Spleen (tissue), 11 donors: ENCODE results near the gene RBBP8. TPM values are rescaled to one million over a fixed set of nuclear protein-coding genes. Genes with fewer than 3 reads are reported as not detected.

Experiments
- DNase-seq: peaks from one replicate; pipeline ENCODE4 v3.0.0-alpha.2; 2020
- H3K27ac ChIP-seq, 8 donors: fragments of 200-600 bp; sonication (generic) in 7 of 8; 1 replicate in 4 of 8; 2 replicates in 4 of 8; pipeline versions ENCODE4 v1.5.0 to v1.8.0; 2016 to 2021; ENCODE audit warnings: inconsistent platforms in 4 of 8, mild to moderate bottlenecking in 4 of 8, moderate library complexity in 1 of 8
- H3K27me3 ChIP-seq, 7 donors: fragments of 200-600 bp; sonication (generic) in 6 of 7; replicated peaks in 1 of 7; 1 replicate in 4 of 7; 2 replicates in 3 of 7; pipeline versions ENCODE4 v1.5.0 to v1.8.0; 2016 to 2021; ENCODE audit warnings: inconsistent platforms in 3 of 7, mild to moderate bottlenecking in 1 of 7
- H3K36me3 ChIP-seq, 6 donors: fragments of 200-600 bp; sonication (generic) in 5 of 6; 1 replicate in 4 of 6; 2 replicates in 2 of 6; pipeline versions ENCODE4 v1.5.0 to v1.8.0; 2016 to 2021; ENCODE audit warnings: inconsistent platforms in 2 of 6
- H3K4me1 ChIP-seq, 6 donors: fragments of 200-600 bp; sonication (generic) in 5 of 6; 1 replicate in 3 of 6; 2 replicates in 3 of 6; pipeline versions ENCODE4 v1.5.0 to v1.8.0; 2016 to 2021; ENCODE audit warnings: inconsistent platforms in 3 of 6
- H3K4me3 ChIP-seq, 8 donors: fragments of 200-600 bp; sonication (generic) in 7 of 8; 1 replicate in 4 of 8; 2 replicates in 4 of 8; pipeline versions ENCODE4 v1.5.0 to v1.8.0; 2016 to 2021; ENCODE audit warnings: inconsistent platforms in 4 of 8, mild to moderate bottlenecking in 4 of 8, moderate library complexity in 2 of 8
- H3K9me3 ChIP-seq, 8 donors: fragments of 200-600 bp; sonication (generic) in 7 of 8; 1 replicate in 4 of 8; 2 replicates in 4 of 8; pipeline versions ENCODE4 v1.5.0 to v1.8.0; 2016 to 2021; ENCODE audit warnings: inconsistent platforms in 4 of 8
- CTCF ChIP-seq, 11 experiments: fragments of 200-600 bp in 7 of 11; fragments of 450-650 bp in 4 of 11; sonication (generic) in 4 of 11; IDR thresholded peaks in 8 of 11; conservative IDR thresholded peaks in 3 of 11; 1 replicate in 7 of 11; 2 replicates in 4 of 11; pipeline versions ENCODE4 v1.4.0 to v1.8.0; 2016 to 2021; ENCODE audit warnings: antibody characterized with exemption in 11 of 11, inconsistent platforms in 4 of 11, mild to moderate bottlenecking in 1 of 11
- POLR2A ChIP-seq, 3 donors: fragments of 450-650 bp; IDR thresholded peaks; one replicate each; pipeline ENCODE4 v1.5.1; 2017; ENCODE audit warnings: antibody characterized with exemption in 3 of 3, mild to moderate bottlenecking in 1 of 3
- POLR2AphosphoS5 ChIP-seq, 3 donors: sonication (generic); formaldehyde crosslinking; IDR thresholded peaks; one replicate each; pipeline ENCODE4 v1.5.1; 2017; ENCODE audit warnings: antibody characterized with exemption in 3 of 3
- WGBS, 5 donors: extraction: QIAGEN DNeasy Blood & Tissue Kit in 3 of 5; methylation state at CpG; one replicate each; pipeline versions ENCODE4 v1.1.5 to v1.1.7; 2013 to 2018; 5-methylcytosine and 5-hydroxymethylcytosine counted together
- intact Hi-C: fragments of 100-400 bp; cut with DNase I; formaldehyde crosslinking; loops from one replicate; pipeline ENCODE4 v1.15.0; 2023; ENCODE audit warnings: low total_unique reads
- polyA plus RNA-seq, 3 donors: library from polyadenylated mRNA; stranded (reverse); fragments of 200-250 nt; gene quantifications; one replicate each; pipeline ENCODE4 v1.2.1, GENCODE V29; 2013
- total RNA-seq, 7 donors: library from RNA; depleted of rRNA in 3 of 7; stranded (reverse); fragments of >200 nt in 3 of 7; fragmentation: NEBNext Ultra II Directional in 4 of 7; extraction: Animal tissue kit (Norgen Biotek cat#: 25700) in 4 of 7; gene quantifications; one replicate each; pipeline versions ENCODE4 v1.1.0 to v1.2.1, GENCODE V29; 2016 to 2021
- donor health status: healthy with polysubstance abuse.
- donor health status: DM: no; HTN: no; CAD: no; lungs with moderate emphysema.
- donor health status: DM: no; HTN: no; CAD: no.
- donor health status: Bipolar disorder and iron deficiency.
- donor health status: healthy.
- donor health status: DM: no; HTN: no; CAD: no.
- donor health status: DM: yes; HTN: yes; CAD: no.

Gene RBBP8
- total and polyA plus RNA-seq, 10 donors, result 10.6 to 21.4 (median 16.4) TPM

GRCh38 chr18:22974707-22975106 is 41.6 kb downstream of the RBBP8 start:
- WGBS, 5 donors, result 96 to 99% (median 97%) methylated on average over 5 of the region's 5 CpGs
- Histone ChIP-seq H3K9me3 (no peaks in the 10 kb centered on the region), H3K36me3 (peaks cover 0 to 14% (median 0%) of the 10 kb centered on the region in 6 donors), H3K4me1 (peaks cover 0 to 9% (median 0%) of the 10 kb centered on the region in 6 donors), H3K4me3 (no peak overlapping the region), H3K27me3 (no peaks in the 10 kb centered on the region), H3K27ac (no peak overlapping the region)
- no peak for TF ChIP-seq POLR2AphosphoS5 (IDR thresholded peaks at IDR 0.05)
- TF ChIP-seq CTCF (IDR thresholded peaks at IDR 0.05 in 8 of 11, conservative IDR thresholded peaks at IDR 0.05 in 3 of 11), result no peak
- no peak for TF ChIP-seq POLR2A (IDR thresholded peaks at IDR 0.05)
- no peak for DNase-seq
- intact Hi-C loops, result no loop called here

- no peak for DNase-seq
- Histone ChIP-seq H3K27me3 (no peaks in the 10 kb centered on the region), H3K4me3 (no peak overlapping the region), H3K4me1 (peaks cover 0 to 9% (median 0%) of the 10 kb centered on the region in 6 donors), H3K36me3 (peaks cover 0 to 9% (median 0%) of the 10 kb centered on the region in 6 donors), H3K27ac (no peak overlapping the region), H3K9me3 (no peaks in the 10 kb centered on the region)
- WGBS, 5 donors, result 53 to 70% (median 62%) methylated on average over 1 of the region's 1 CpG
- intact Hi-C loops, result no loop called here
- no peak for TF ChIP-seq POLR2A (IDR thresholded peaks at IDR 0.05)
- TF ChIP-seq POLR2AphosphoS5 (IDR thresholded peaks at IDR 0.05), result no peak
- no peak for TF ChIP-seq CTCF (IDR thresholded peaks at IDR 0.05 in 8 of 11, conservative IDR thresholded peaks at IDR 0.05 in 3 of 11)
Observed at GRCh38 chr18:22975508-22975907, 42.4 kb downstream of the RBBP8 start.

- no peak for DNase-seq
- Histone ChIP-seq H3K4me3 (no peak overlapping the region), H3K36me3 (peaks cover 0 to 20% (median 0%) of the 10 kb centered on the region in 6 donors), H3K27ac (no peak overlapping the region), H3K9me3 (no peaks in the 10 kb centered on the region), H3K27me3 (no peaks in the 10 kb centered on the region), H3K4me1 (peaks cover 0 to 9% (median 0%) of the 10 kb centered on the region in 6 donors)
- 57 to 65% (median 61%) methylated on average over 5 of the region's 5 CpGs for WGBS, 5 donors
- intact Hi-C loops, result no loop called here
- TF ChIP-seq POLR2AphosphoS5 (IDR thresholded peaks at IDR 0.05), result no peak
- no peak for TF ChIP-seq CTCF (IDR thresholded peaks at IDR 0.05 in 8 of 11, conservative IDR thresholded peaks at IDR 0.05 in 3 of 11)
- no peak for TF ChIP-seq POLR2A (IDR thresholded peaks at IDR 0.05)
Observed at GRCh38 chr18:22977847-22978701, 44.9 kb downstream of the RBBP8 start.

GRCh38 chr18:22980394-22980793 is 47.3 kb downstream of the RBBP8 start:
- H3K27ac ChIP-seq, result no peak overlapping the region
- intact Hi-C loops, result loop anchor here (10.0 kb wide), 2 partner anchors 56 to 176 kb away; no protein-coding TSS in a partner anchor
- WGBS, 5 donors, result 89 to 100% (median 100%) methylated on average over 1 of the region's 1 CpG
- H3K36me3 ChIP-seq, result peaks cover 0 to 20% (median 1%) of the 10 kb centered on the region in 6 donors
- TF ChIP-seq POLR2A (IDR thresholded peaks at IDR 0.05), result no peak
- no peak for TF ChIP-seq CTCF (IDR thresholded peaks at IDR 0.05 in 8 of 11, conservative IDR thresholded peaks at IDR 0.05 in 3 of 11)
- TF ChIP-seq POLR2AphosphoS5 (IDR thresholded peaks at IDR 0.05), result no peak
- H3K9me3 ChIP-seq, result no peaks in the 10 kb centered on the region
- DNase-seq, result no peak
- H3K4me3 ChIP-seq, result no peak overlapping the region
- H3K27me3 ChIP-seq, result no peaks in the 10 kb centered on the region
- H3K4me1 ChIP-seq, result peaks cover 0 to 9% (median 0%) of the 10 kb centered on the region in 6 donors
